Glutamatergic neuron (in vitro differentiated cells): ENCODE data around the gene CCL23. TPM values are rescaled to one million over a fixed set of nuclear protein-coding genes. Genes with fewer than 3 reads are reported as not detected.

Experiments
- DNase-seq: peaks from one replicate; pipeline ENCODE4 v3.0.0; 2022
- H3K27ac Mint-ChIP-seq: one replicate; pipeline ENCODE4 v1.8.0; 2020; ENCODE audit warnings: mild to moderate bottlenecking, mixed read lengths, inconsistent platforms; ENCODE audit not compliant: unreplicated experiment
- H3K27me3 Mint-ChIP-seq: one replicate; pipeline ENCODE4 v1.8.0; 2020; ENCODE audit warnings: mild to moderate bottlenecking, moderate library complexity, mixed read lengths, inconsistent platforms; ENCODE audit not compliant: unreplicated experiment
- H3K36me3 Mint-ChIP-seq: one replicate; pipeline ENCODE4 v1.8.0; 2020; ENCODE audit warnings: mild to moderate bottlenecking, mixed read lengths, inconsistent platforms; ENCODE audit not compliant: unreplicated experiment
- H3K4me1 Mint-ChIP-seq: one replicate; pipeline ENCODE4 v1.8.0; 2020; ENCODE audit warnings: mild to moderate bottlenecking, low read depth, mixed read lengths, inconsistent platforms; ENCODE audit not compliant: unreplicated experiment
- H3K4me3 Mint-ChIP-seq: one replicate; pipeline ENCODE4 v1.8.0; 2020; ENCODE audit warnings: mild to moderate bottlenecking, mixed read lengths, inconsistent platforms; ENCODE audit not compliant: unreplicated experiment
- H3K9me3 Mint-ChIP-seq: one replicate; pipeline ENCODE4 v1.8.0; 2020; ENCODE audit warnings: mild to moderate bottlenecking, moderate library complexity, mixed read lengths, inconsistent platforms; ENCODE audit not compliant: unreplicated experiment
- CTCF ChIP-seq: fragments of 200-600 bp; sonication (generic); IDR thresholded peaks from one replicate; pipeline ENCODE4 v1.5.0; 2021; ENCODE audit not compliant: partially characterized antibody, unreplicated experiment
- total RNA-seq: library from RNA; stranded (reverse); fragmentation: NEBNext Ultra II Directional; extraction: Animal tissue kit (Norgen Biotek cat#: 25700); gene quantifications from one replicate; pipeline ENCODE4 v1.2.1, GENCODE V29; 2021; ENCODE audit not compliant: unreplicated experiment

The CCL23 gene
- total RNA-seq, 1 donor from 2014 or later, result not detected

- no peak for DNase-seq
- Mint-ChIP-seq H3K27ac (no peak overlapping the region), H3K9me3 (no peaks in the 10 kb centered on the region), H3K36me3 (peaks cover 6% of the 10 kb centered on the region), H3K27me3 (no peaks in the 10 kb centered on the region), H3K4me3 (no peak overlapping the region), H3K4me1 (no peaks in the 10 kb centered on the region)
- TF ChIP-seq CTCF, result no peak
These were observed 13.1 kb downstream of the CCL23 start for GRCh38 chr17:36004594-36005108.

GRCh38 chr17:36002631-36003030 lies 15.1 kb downstream of the CCL23 start:
- Mint-ChIP-seq H3K9me3 (no peaks in the 10 kb centered on the region), H3K4me3 (no peak overlapping the region)

GRCh38 chr17:36001862-36002603 lies 15.7 kb downstream of the CCL23 start:
- no peak for TF ChIP-seq CTCF
- no peak for DNase-seq
- H3K36me3 Mint-ChIP-seq, result no peaks in the 10 kb centered on the region
- no peaks in the 10 kb centered on the region for H3K4me1 Mint-ChIP-seq
- H3K4me3 Mint-ChIP-seq, result no peak overlapping the region
- no peaks in the 10 kb centered on the region for H3K9me3 Mint-ChIP-seq
- no peaks in the 10 kb centered on the region for H3K27me3 Mint-ChIP-seq
- no peak overlapping the region for H3K27ac Mint-ChIP-seq

More at GRCh38 chr17:36002631-36003030, 15.1 kb downstream of the CCL23 start:
- Mint-ChIP-seq H3K36me3 (no peaks in the 10 kb centered on the region), H3K4me1 (no peaks in the 10 kb centered on the region), H3K27ac (no peak overlapping the region), H3K27me3 (no peaks in the 10 kb centered on the region)
- no peak for TF ChIP-seq CTCF
- no peak for DNase-seq

GRCh38 chr17:36001110-36001771 lies 16.5 kb downstream of the CCL23 start, which contains the start of gene CCL15:
Gene CCL15 (minus strand): TSS chr17:36001553. CDS start chr17:36001492, 61 bp downstream.
- Mint-ChIP-seq H3K9me3 (no peaks in the 10 kb centered on the region), H3K36me3 (no peaks in the 10 kb centered on the region), H3K4me1 (no peaks in the 10 kb centered on the region), H3K27me3 (no peaks in the 10 kb centered on the region), H3K27ac (no peak within 1 kb of the TSS), H3K4me3 (no peak within 1 kb of the TSS)
- DNase-seq, result no peak
- no peak for TF ChIP-seq CTCF

GRCh38 chr17:36000732-36001109 lies 17.1 kb downstream of the CCL23 start:
- Mint-ChIP-seq H3K4me1 (no peaks in the 10 kb centered on the region), H3K36me3 (no peaks in the 10 kb centered on the region), H3K27ac (no peak overlapping the region), H3K9me3 (no peaks in the 10 kb centered on the region), H3K27me3 (no peaks in the 10 kb centered on the region), H3K4me3 (no peak overlapping the region)
- no peak for TF ChIP-seq CTCF
- no peak for DNase-seq
